GM12874 (cell line): ENCODE measurements around the gene SOWAHC.

ENCODE experiments used
- TF ChIP-seq, protein P1 (sequence below): IDR thresholded peaks from 2 replicates; pipeline ENCODE4 v1.5.1; 2011; ENCODE audit warnings: low read depth, mild to moderate bottlenecking, control low read depth, low read length, moderate library complexity; ENCODE audit not compliant: insufficient read depth

Gene SOWAHC, protein sequence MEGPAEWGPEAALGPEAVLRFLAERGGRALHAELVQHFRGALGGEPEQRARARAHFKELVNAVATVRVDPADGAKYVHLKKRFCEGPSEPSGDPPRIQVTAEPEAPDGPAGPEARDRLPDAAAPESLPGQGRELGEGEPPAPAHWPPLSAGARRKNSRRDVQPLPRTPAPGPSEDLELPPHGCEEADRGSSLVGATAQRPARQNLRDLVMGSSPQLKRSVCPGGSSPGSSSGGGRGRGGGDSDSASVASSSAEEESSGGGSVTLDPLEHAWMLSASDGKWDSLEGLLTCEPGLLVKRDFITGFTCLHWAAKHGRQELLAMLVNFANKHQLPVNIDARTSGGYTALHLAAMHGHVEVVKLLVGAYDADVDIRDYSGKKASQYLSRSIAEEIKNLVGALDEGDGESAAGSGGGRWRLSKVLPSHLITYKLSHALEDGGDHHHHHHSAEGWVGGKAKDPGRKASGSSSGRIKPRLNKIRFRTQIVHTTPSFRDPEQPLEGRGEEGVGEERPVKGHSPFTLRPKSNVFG

DNA sequence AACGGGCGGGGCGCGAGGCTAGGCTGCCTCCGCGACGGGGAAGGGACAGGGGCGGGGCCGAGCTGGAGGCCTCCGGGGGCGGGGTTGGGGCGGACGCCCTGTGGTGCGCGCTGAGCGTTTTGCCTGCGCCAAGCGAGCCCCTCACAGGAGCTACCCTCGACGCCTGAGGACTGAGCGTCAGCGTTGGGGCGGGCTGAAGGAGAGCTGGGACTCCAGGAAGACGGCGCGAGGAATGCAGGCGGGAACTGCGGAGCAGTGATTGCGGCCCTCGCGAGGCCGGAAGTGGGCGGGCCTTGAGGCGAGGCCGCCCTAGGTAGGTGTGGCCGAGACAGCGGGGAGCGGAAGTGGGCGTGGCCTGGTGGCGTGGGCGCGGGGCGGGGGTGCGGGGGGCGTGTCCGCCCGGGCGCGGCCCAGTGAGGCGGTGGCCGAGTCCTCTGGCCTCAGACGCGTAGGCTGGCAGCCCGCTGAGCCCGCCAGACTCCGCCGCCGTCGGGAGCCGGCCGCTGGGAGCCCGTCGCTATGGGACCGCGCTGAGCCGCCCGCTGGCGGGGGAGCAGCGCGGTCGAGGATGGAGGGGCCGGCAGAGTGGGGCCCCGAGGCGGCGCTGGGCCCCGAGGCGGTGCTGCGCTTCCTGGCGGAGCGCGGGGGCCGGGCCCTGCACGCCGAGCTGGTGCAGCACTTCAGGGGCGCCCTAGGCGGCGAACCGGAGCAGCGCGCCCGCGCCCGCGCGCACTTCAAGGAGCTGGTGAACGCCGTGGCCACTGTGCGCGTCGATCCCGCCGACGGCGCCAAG lies at the start of gene SOWAHC, which contains the start of gene SEPTIN10:
TSS of gene SOWAHC (plus strand) at position 443 of the 793 bp plus-strand sequence. CDS start at position 569, 126 bp downstream.
TSS of gene SEPTIN10 (minus strand) at position 45 of the 793 bp plus-strand sequence. CDS start 139 bp downstream, outside the sequence.
- TF ChIP-seq, protein P1, sequence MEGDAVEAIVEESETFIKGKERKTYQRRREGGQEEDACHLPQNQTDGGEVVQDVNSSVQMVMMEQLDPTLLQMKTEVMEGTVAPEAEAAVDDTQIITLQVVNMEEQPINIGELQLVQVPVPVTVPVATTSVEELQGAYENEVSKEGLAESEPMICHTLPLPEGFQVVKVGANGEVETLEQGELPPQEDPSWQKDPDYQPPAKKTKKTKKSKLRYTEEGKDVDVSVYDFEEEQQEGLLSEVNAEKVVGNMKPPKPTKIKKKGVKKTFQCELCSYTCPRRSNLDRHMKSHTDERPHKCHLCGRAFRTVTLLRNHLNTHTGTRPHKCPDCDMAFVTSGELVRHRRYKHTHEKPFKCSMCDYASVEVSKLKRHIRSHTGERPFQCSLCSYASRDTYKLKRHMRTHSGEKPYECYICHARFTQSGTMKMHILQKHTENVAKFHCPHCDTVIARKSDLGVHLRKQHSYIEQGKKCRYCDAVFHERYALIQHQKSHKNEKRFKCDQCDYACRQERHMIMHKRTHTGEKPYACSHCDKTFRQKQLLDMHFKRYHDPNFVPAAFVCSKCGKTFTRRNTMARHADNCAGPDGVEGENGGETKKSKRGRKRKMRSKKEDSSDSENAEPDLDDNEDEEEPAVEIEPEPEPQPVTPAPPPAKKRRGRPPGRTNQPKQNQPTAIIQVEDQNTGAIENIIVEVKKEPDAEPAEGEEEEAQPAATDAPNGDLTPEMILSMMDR, result no peak

DNA sequence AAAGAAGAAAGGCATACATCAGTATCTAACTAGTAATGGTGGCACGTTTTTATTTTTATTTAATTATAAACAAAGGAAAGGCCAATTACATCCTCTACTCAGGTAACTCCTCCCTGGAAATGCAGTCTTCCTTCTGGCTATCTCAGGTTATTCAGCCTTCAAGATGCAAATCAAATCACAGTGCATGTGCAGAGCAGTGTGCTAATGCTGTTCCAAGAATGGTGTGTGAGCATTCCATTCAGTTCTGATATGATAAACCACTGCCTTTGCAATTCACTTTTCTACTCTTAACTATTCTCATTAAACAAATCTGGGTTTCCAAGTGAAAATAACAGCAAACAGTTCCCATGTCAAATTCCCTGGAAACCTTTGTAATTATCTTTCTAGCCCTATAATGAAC lies 38.8 kb upstream of the SOWAHC start:
- TF ChIP-seq, protein P1, result no peak

DNA sequence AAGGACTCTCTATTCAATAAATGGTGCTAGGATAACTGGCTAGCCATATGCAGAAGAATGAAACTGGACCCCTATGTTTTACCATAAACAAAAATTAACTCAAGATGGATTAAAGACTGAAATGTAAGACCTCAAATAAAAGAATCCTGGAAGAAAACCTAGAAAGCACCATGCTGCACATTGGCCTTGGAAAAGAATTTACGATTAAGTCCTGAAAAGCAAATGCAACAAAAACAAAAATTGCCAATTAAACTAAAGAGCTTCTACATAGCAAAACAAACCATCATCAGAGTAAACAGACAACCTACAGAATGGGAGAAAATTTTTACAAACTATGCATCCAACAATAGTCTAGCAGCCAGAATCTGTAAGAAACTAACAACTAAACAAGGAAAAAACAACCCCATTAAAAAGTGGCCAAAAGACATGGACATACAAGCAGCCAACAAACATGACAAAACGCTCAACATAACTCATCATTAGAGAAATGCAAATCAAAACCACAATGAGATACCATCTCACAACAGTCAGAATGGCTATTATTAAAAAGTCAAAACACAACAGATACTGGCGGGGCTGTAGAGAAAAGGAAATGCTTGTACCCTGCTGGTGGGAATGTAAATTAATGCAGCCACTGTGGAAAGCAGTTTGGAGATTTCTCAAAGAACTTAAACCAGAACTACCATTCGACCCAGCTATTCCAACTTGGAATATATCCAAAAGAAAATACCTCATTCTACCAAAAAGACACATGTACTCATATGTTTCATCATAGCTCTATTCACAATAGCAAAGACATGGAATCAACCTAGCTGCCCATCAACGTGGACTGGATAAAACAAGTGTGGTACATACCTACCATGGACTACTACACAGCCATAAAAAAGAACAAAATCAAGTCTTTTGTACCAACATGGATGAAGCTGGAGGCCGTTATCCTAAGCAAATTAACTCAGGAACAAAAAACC lies 31.0 kb upstream of the SOWAHC start:
- TF ChIP-seq, protein P1, result no peak

DNA sequence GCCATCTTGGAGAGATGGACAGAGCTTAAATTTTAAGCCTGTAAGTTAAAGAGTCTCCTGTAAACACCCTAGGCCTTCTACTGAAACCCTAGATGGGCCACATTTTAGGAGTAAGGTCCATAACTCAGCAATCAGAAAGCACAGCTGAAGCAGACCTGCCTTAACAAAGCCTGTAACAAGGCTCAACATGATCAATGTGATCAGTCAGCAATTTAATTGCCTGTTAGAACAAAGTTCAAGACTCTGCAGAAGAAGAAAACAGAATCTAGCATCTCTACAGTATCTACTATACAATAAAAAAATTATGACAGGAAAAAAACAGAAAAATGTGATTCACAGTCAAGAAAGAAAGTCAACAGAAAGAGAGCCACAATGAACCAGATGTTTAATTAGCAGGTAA lies 27.5 kb upstream of the SOWAHC start:
- TF ChIP-seq, protein P1, result no peak

DNA sequence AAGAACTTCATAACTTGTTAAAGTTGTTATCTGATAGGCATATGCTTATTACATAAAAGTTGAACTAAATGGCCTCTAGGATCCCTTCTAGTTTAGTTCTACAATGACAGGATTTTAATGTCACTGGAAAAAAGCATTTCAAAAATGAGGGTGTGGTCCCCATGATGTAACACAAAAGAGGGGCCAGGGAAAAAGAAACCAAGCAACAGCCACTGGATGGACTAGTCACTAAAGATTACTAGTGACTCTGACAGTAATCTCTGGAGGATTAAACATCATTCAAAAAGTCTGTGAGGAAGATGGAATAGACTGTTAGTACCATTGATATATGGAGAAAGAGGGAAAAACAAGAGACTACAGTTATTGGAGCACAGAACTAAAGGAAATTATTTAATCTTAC lies 23.0 kb upstream of the SOWAHC start:
- TF ChIP-seq, protein P1, result no peak

DNA sequence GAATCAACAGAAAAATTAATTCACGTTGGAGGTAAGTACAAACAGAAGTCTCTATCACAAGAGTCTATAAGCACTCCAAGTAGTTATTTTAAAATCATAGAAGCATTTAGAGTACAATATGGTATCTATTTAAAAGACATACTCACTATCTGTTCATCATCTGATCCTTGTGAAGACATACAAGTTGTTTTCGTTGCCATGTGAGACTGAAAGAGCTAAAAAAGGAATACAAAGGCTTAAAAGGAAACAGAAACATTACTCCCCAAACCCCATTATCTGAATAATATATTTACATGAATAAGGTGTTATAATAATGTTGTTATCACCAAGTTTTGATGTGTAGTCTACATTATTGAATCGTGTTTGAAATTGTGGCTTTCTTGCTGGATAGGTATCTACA lies 21.3 kb upstream of the SOWAHC start:
- TF ChIP-seq, protein P1, result no peak
